Activated CD8-positive, alpha-beta memory T cell treated with anti-CD3 and anti-CD28 coated beads for 36 hours (primary cell): Measurements from ENCODE around the gene NPIPB2. TPM values are rescaled to one million over a fixed set of nuclear protein-coding genes. Genes with fewer than 3 reads are reported as not detected.

Source experiments
- total RNA-seq, 2 experiments: library from RNA; stranded (reverse); gene quantifications; one replicate each; pipeline ENCODE4 v1.2.3, GENCODE V29; 2021

The NPIPB2 gene
- total RNA-seq, 2 experiments from 2014 or later: 9.0 to 10.7 TPM

Other genes with a start within 250 kb of the NPIPB2 start
- gene TXNDC11, start 199.2 kb downstream of the NPIPB2 start, total RNA-seq: 10 to 100 TPM; 32.1 to 36.1 TPM
- 10 to 100 TPM; 50.6 to 52.0 TPM for gene ZC3H7A, start 144.8 kb downstream of the NPIPB2 start, total RNA-seq
- gene RSL1D1, start 90.5 kb downstream of the NPIPB2 start, total RNA-seq: 100 to 1,000 TPM; 358 to 377 TPM
- gene GSPT1, start 26.1 kb downstream of the NPIPB2 start, total RNA-seq: 100 to 1,000 TPM; 239 to 243 TPM
- not detected for gene TNFRSF17, start 23.2 kb upstream of the NPIPB2 start, total RNA-seq
- gene SNX29, start 34.7 kb upstream of the NPIPB2 start, total RNA-seq: 10 to 100 TPM in 1 of 2 experiments, 1 to 10 TPM in 1; 9.2 to 12.8 TPM